Breast epithelium (tissue), 3 donors: ENCODE results near the gene KLHL18.

Experiments
- POLR2A ChIP-seq: fragments of 450-650 bp; IDR thresholded peaks from one replicate; pipeline ENCODE4 v1.6.1; 2016; ENCODE audit warnings: antibody characterized with exemption, mild to moderate bottlenecking, moderate library complexity
- POLR2AphosphoS5 ChIP-seq, 3 donors: sonication (generic); formaldehyde crosslinking; IDR thresholded peaks; one replicate each; pipeline ENCODE4 v1.6.1; 2017; ENCODE audit warnings: antibody characterized with exemption in 3 of 3
- TF ChIP-seq, protein P1 (sequence below), 3 donors: fragments of 450-650 bp; IDR thresholded peaks; one replicate each; pipeline ENCODE4 v1.5.1; 2016 to 2017; ENCODE audit warnings: antibody characterized with exemption in 3 of 3, mild to moderate bottlenecking in 3 of 3, moderate library complexity in 3 of 3

DNA sequence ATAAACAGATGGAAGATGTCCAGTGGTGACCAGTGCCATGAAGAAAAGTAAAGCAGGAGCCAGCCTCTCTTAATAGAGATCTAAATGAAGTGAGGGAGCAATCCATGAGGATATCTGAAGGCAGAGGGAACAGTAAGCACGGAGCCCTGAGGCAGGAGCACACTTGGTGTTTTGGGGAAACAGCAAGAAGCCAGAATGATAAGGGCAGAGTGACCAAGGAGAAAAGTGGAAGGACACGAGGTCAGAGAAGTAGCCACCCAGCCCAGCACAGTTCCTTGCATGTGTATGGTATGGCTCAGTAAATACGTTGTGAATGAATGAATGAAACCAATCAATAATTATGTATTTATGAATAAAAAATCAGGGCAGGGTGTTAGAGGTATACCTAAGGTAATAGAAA lies 11.6 kb downstream of the KLHL18 start:
- TF ChIP-seq, protein P1, sequence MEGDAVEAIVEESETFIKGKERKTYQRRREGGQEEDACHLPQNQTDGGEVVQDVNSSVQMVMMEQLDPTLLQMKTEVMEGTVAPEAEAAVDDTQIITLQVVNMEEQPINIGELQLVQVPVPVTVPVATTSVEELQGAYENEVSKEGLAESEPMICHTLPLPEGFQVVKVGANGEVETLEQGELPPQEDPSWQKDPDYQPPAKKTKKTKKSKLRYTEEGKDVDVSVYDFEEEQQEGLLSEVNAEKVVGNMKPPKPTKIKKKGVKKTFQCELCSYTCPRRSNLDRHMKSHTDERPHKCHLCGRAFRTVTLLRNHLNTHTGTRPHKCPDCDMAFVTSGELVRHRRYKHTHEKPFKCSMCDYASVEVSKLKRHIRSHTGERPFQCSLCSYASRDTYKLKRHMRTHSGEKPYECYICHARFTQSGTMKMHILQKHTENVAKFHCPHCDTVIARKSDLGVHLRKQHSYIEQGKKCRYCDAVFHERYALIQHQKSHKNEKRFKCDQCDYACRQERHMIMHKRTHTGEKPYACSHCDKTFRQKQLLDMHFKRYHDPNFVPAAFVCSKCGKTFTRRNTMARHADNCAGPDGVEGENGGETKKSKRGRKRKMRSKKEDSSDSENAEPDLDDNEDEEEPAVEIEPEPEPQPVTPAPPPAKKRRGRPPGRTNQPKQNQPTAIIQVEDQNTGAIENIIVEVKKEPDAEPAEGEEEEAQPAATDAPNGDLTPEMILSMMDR (IDR thresholded peaks at IDR 0.05): no peak
- TF ChIP-seq POLR2A (no peak), POLR2AphosphoS5 (IDR thresholded peaks at IDR 0.05) (no peak)
